Gastroesophageal sphincter (tissue), 4 donors: ENCODE measurements around the gene MBOAT2. TPM values are rescaled to one million over a fixed set of nuclear protein-coding genes. Genes with fewer than 3 reads are reported as not detected.

Experiments
- ATAC-seq: fragments of 150-250 bp; one replicate; pipeline ENCODE4 v1.9.1; 2016; ENCODE audit warnings: mild to moderate bottlenecking, moderate library complexity
- H3K27ac ChIP-seq, 4 donors: fragments of 200-600 bp; sonication (generic) in 3 of 4; 1 replicate in 3 of 4; 2 replicates in 1 of 4; pipeline ENCODE4 v1.5.1; 2016 to 2019
- H3K27me3 ChIP-seq: fragments of 200-600 bp; sonication (generic); one replicate; pipeline ENCODE4 v1.5.1; 2019
- H3K36me3 ChIP-seq, 2 donors: fragments of 200-600 bp; sonication (generic); one replicate each; pipeline ENCODE4 v1.5.1; 2019; ENCODE audit warnings: control low read depth in 1 of 2
- H3K4me1 ChIP-seq, 3 donors: fragments of 200-600 bp; sonication (generic); 1 replicate in 2 of 3; 2 replicates in 1 of 3; pipeline ENCODE4 v1.5.1; 2016 to 2019; ENCODE audit warnings: control low read depth in 2 of 3
- H3K4me3 ChIP-seq, 2 donors: fragments of 200-600 bp; sonication (generic); one replicate each; pipeline ENCODE4 v1.5.1; 2019; ENCODE audit warnings: mild to moderate bottlenecking in 1 of 2, moderate library complexity in 1 of 2
- H3K9me3 ChIP-seq, 3 donors: fragments of 200-600 bp; sonication (generic); one replicate each; pipeline ENCODE4 v1.5.1; 2017 to 2019; ENCODE audit warnings: control low read depth in 2 of 3
- EP300 ChIP-seq: sonication (generic); formaldehyde crosslinking; IDR thresholded peaks from one replicate; pipeline ENCODE4 v1.6.1; 2017; ENCODE audit warnings: antibody characterized with exemption, mild to moderate bottlenecking
- POLR2A ChIP-seq, 2 donors: fragments of 450-650 bp; IDR thresholded peaks; one replicate each; pipeline ENCODE4 v1.6.1; 2017; ENCODE audit warnings: antibody characterized with exemption in 2 of 2, mild to moderate bottlenecking in 2 of 2, moderate library complexity in 1 of 2
- POLR2AphosphoS5 ChIP-seq: sonication (generic); formaldehyde crosslinking; IDR thresholded peaks from one replicate; pipeline ENCODE4 v1.6.1; 2017; ENCODE audit warnings: antibody characterized with exemption
- WGBS, 2 donors: methylation state at CpG; one replicate each; pipeline ENCODE4 v1.1.5; 2018; ENCODE audit warnings: low coverage in 1 of 2; 5-methylcytosine and 5-hydroxymethylcytosine counted together
- total RNA-seq, 4 donors: library from RNA; depleted of rRNA; stranded (reverse); fragments of >200 nt; gene quantifications; one replicate each; pipeline ENCODE4 v1.1.0, GENCODE V29; 2016
- TF ChIP-seq, protein P1 (sequence below), 4 experiments: fragments of 200-600 bp in 2 of 4; fragments of 450-650 bp in 2 of 4; sonication (generic) in 1 of 4; IDR thresholded peaks; one replicate each; pipeline ENCODE4 v1.5.1; 2017 to 2019; ENCODE audit warnings: antibody characterized with exemption in 4 of 4, mild to moderate bottlenecking in 2 of 4, moderate library complexity in 2 of 4

MBOAT2 gene
- total RNA-seq, 4 donors from 2014 or later: 21.0 to 27.0 (median 23.5) TPM

DNA sequence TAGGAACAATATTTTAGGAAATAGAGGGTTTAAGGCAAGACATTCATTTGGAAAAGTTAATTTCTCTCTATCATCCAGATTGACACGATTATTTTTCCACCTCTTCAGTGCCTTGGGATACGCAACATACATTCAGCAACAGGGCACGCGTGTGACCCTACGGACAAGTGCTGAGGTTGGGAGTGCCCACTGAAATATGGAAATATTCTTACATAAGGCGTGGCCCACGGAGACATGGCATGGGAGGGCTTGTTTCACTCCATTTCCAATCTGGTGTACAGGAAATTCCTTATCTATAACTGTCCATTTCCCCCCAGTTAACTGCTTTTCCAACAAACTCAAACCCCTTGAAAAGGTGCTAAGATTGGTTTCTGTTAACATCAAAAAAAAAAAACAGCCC is 145.2 kb downstream of the MBOAT2 start:
- H3K27me3 ChIP-seq: no peaks in the 10 kb centered on the region
- H3K4me3 ChIP-seq: no peak overlapping the region
- no peak for ATAC-seq
- peaks cover 0 to 42% of the 10 kb centered on the region in 2 donors for H3K36me3 ChIP-seq
- no peaks in the 10 kb centered on the region for H3K9me3 ChIP-seq
- no peak overlapping the region for H3K27ac ChIP-seq
- no peaks in the 10 kb centered on the region for H3K4me1 ChIP-seq
- WGBS, 2 donors: 92 to 100% methylated on average over 1 to 5 of the region's 7 CpGs
- no peak for TF ChIP-seq POLR2AphosphoS5
- TF ChIP-seq EP300: no peak
- no peak for TF ChIP-seq POLR2A (IDR thresholded peaks at IDR 0.05)
- TF ChIP-seq, protein P1, sequence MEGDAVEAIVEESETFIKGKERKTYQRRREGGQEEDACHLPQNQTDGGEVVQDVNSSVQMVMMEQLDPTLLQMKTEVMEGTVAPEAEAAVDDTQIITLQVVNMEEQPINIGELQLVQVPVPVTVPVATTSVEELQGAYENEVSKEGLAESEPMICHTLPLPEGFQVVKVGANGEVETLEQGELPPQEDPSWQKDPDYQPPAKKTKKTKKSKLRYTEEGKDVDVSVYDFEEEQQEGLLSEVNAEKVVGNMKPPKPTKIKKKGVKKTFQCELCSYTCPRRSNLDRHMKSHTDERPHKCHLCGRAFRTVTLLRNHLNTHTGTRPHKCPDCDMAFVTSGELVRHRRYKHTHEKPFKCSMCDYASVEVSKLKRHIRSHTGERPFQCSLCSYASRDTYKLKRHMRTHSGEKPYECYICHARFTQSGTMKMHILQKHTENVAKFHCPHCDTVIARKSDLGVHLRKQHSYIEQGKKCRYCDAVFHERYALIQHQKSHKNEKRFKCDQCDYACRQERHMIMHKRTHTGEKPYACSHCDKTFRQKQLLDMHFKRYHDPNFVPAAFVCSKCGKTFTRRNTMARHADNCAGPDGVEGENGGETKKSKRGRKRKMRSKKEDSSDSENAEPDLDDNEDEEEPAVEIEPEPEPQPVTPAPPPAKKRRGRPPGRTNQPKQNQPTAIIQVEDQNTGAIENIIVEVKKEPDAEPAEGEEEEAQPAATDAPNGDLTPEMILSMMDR (IDR thresholded peaks at IDR 0.05): no peak

DNA sequence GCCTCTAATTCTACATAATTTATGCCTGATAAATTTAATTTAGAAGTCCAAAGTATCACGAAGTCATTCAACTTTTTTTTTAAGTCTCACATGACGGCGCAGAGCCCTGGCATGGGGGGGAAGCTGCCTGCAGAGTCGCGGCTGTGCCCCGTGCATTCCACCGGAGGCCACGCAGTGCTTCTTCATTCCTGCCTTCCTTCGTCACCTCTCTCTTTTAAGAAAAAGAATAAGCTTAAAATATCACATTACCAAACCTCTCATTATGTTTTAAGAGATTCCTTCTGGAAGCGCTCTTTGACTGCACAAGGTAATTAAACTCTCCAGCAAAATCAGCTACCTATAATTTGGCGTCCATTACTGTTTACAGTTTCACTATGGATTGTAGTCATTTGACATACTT is 145.8 kb downstream of the MBOAT2 start:
- Histone ChIP-seq H3K36me3 (peaks cover 0 to 39% of the 10 kb centered on the region in 2 donors), H3K4me1 (no peaks in the 10 kb centered on the region), H3K4me3 (no peak overlapping the region), H3K27me3 (no peaks in the 10 kb centered on the region), H3K9me3 (no peaks in the 10 kb centered on the region), H3K27ac (no peak overlapping the region)
- 90 to 92% methylated on average over 8 to 11 of the region's 11 CpGs for WGBS, 2 donors
- ATAC-seq: no peak
- TF ChIP-seq EP300: no peak

DNA sequence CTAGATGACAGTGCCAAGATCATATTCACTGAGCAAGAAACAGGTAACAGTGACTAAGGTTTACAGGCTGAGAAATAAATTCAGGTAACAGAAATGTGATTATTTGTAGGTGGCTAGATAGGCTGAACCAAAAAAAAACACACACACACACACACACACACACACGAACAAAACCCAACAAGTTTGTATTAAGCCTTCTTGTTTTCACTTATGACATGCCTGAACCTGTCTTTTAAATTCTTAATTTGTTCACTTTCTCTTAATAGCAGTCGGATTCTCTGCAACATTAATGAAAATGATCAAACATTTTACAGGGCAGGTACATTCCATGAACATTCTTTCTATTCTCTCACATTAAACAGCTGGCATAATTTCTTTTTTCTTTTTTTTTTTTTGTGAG is 147.3 kb downstream of the MBOAT2 start:
- Histone ChIP-seq H3K9me3 (no peaks in the 10 kb centered on the region), H3K27me3 (no peaks in the 10 kb centered on the region), H3K4me1 (no peaks in the 10 kb centered on the region), H3K36me3 (peaks cover 0 to 25% of the 10 kb centered on the region in 2 donors), H3K4me3 (no peak overlapping the region), H3K27ac (no peak overlapping the region)
- no peak for TF ChIP-seq EP300
- no peak for TF ChIP-seq POLR2AphosphoS5
- TF ChIP-seq, protein P1 (IDR thresholded peaks at IDR 0.05): no peak
- TF ChIP-seq POLR2A (IDR thresholded peaks at IDR 0.05): no peak
- 88 to 96% methylated on average over 2 of the region's 2 CpGs for WGBS, 2 donors
- ATAC-seq: no peak

DNA sequence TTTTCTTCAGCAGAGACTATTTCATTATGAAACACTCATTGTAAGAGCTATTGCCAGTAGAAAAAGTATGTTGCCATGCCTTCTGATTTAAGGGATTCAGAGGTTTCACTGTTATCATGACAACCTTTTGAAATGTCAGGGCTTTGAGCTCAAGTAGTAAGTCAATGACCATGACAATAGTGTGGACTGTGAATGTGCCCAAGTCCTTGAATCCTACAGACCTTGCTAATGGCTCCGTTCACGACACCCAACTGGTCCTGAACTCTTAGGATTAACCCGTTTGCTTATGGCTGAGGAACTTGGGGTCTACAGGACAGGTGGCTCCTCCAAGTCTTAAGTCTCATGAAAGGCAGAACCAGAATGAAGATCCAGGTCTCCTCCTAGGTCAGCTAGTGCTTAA is 148.5 kb downstream of the MBOAT2 start:
- no peaks in the 10 kb centered on the region for H3K9me3 ChIP-seq
- no peak for ATAC-seq
- no peak for TF ChIP-seq POLR2A (IDR thresholded peaks at IDR 0.05)
- TF ChIP-seq POLR2AphosphoS5: no peak
- TF ChIP-seq, protein P1 (IDR thresholded peaks at IDR 0.05): no peak
- no peak for TF ChIP-seq EP300
- H3K4me1 ChIP-seq: no peaks in the 10 kb centered on the region
- no peak overlapping the region for H3K27ac ChIP-seq
- no peaks in the 10 kb centered on the region for H3K27me3 ChIP-seq
- H3K4me3 ChIP-seq: no peak overlapping the region
- peaks cover 0 to 16% of the 10 kb centered on the region in 2 donors for H3K36me3 ChIP-seq
- WGBS, 2 donors: 96% methylated on average over 3 of the region's 3 CpGs; no CpG with 5 or more reads in 1 of the 2 donors

DNA sequence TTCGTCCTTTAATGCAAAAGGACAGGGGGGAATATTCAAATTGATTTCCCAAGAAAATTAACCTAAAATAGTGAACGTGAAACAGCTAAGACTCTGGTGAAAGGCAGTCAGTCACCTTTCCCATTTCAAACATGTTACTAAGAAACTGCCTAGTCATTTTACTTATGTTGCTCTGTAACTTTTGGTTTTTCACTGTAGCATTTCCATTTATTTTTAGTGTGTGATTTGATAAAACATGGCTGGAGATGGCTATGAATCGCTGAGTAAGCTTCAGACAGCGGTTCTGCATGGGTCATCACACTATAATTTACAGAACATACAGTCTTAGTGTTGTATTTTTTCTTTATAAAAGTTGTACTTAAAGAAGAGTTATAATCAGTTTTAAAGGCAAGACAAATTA is 150.1 kb downstream of the MBOAT2 start:
- Histone ChIP-seq H3K36me3 (peaks cover 0 to 9% of the 10 kb centered on the region in 2 donors), H3K9me3 (no peaks in the 10 kb centered on the region), H3K4me3 (no peak overlapping the region), H3K27me3 (no peaks in the 10 kb centered on the region), H3K4me1 (no peaks in the 10 kb centered on the region), H3K27ac (no peak overlapping the region)
- WGBS, 2 donors: 92 to 93% methylated on average over 3 to 4 of the region's 4 CpGs
- no peak for ATAC-seq
- TF ChIP-seq EP300 (no peak), POLR2A (IDR thresholded peaks at IDR 0.05) (no peak), POLR2AphosphoS5 (no peak)
- TF ChIP-seq, protein P1 (IDR thresholded peaks at IDR 0.05): no peak
